Peyer's patch (tissue), 4 donors: ENCODE measurements around the gene SLC25A23. TPM values are rescaled to one million over a fixed set of nuclear protein-coding genes. Genes with fewer than 3 reads are reported as not detected.
A peak's percentile ranks its signal among the peaks of the same experiment; 100 is the strongest.

ENCODE experiments used
- DNase-seq, 3 donors: peaks; one replicate each; pipeline ENCODE4 v3.0.0-alpha.2; 2017 to 2019
- H3K27ac ChIP-seq, 4 donors: fragments of 200-600 bp; sonication (generic); one replicate each; pipeline ENCODE4 v1.5.1; 2016 to 2019
- H3K27me3 ChIP-seq, 2 donors: fragments of 200-600 bp; sonication (generic); one replicate each; pipeline ENCODE4 v1.5.1; 2019
- H3K36me3 ChIP-seq, 3 donors: fragments of 200-600 bp; sonication (generic); one replicate each; pipeline ENCODE4 v1.5.1; 2016 to 2019
- H3K4me1 ChIP-seq, 4 donors: fragments of 200-600 bp; sonication (generic); one replicate each; pipeline ENCODE4 v1.5.1; 2016 to 2019
- H3K4me3 ChIP-seq, 4 donors: fragments of 200-600 bp; sonication (generic); 1 replicate in 3 of 4; 2 replicates in 1 of 4; pipeline ENCODE4 v1.5.1; 2016 to 2019; ENCODE audit warnings: mild to moderate bottlenecking in 1 of 4
- H3K9me3 ChIP-seq, 4 donors: fragments of 200-600 bp; sonication (generic); one replicate each; pipeline ENCODE4 v1.5.1; 2016 to 2019; ENCODE audit warnings: mild to moderate bottlenecking in 1 of 4
- CTCF ChIP-seq, 6 experiments: fragments of 450-650 bp in 4 of 6; fragments of 200-600 bp in 2 of 6; sonication (generic) in 1 of 6; IDR thresholded peaks; one replicate each; pipeline ENCODE4 v1.5.1; 2017 to 2019; ENCODE audit warnings: antibody characterized with exemption in 6 of 6, mild to moderate bottlenecking in 3 of 6, moderate library complexity in 1 of 6
- POLR2A ChIP-seq, 2 donors: fragments of 450-650 bp; IDR thresholded peaks; one replicate each; pipeline ENCODE4 v1.5.1; 2017; ENCODE audit warnings: antibody characterized with exemption in 2 of 2, mild to moderate bottlenecking in 2 of 2, moderate library complexity in 2 of 2
- total RNA-seq, 4 donors: library from RNA; depleted of rRNA; stranded (reverse); fragments of >200 nt; gene quantifications; one replicate each; pipeline ENCODE4 v1.1.0, GENCODE V29; 2016

The SLC25A23 gene
- total RNA-seq, 4 donors from 2014 or later, result 69.3 to 209 (median 122) TPM

- DNase-seq, result no peak
- Histone ChIP-seq H3K27ac (no peak overlapping the region), H3K4me3 (no peak overlapping the region), H3K9me3 (no peaks in the 10 kb centered on the region), H3K4me1 (peaks cover 0 to 13% (median 0%) of the 10 kb centered on the region in 4 donors), H3K36me3 (peaks cover 0 to 52% (median 0%) of the 10 kb centered on the region in 3 donors), H3K27me3 (no peaks in the 10 kb centered on the region)
- TF ChIP-seq CTCF (IDR thresholded peaks at IDR 0.05) (no peak), POLR2A (IDR thresholded peaks at IDR 0.05) (no peak)
These were observed 45.6 kb downstream of the SLC25A23 start for GRCh38 chr19:6413721-6414643.

- peaks cover 0 to 45% (median 0%) of the 10 kb centered on the region in 3 donors for H3K36me3 ChIP-seq
These were observed 46.3 kb downstream of the SLC25A23 start for GRCh38 chr19:6413291-6413690.

GRCh38 chr19:6412447-6413091, 47.0 kb downstream of the SLC25A23 start:
- peaks cover 0 to 13% (median 0%) of the 10 kb centered on the region in 4 donors for H3K4me1 ChIP-seq
- no peak overlapping the region for H3K4me3 ChIP-seq
- no peaks in the 10 kb centered on the region for H3K27me3 ChIP-seq
- no peaks in the 10 kb centered on the region for H3K9me3 ChIP-seq
- TF ChIP-seq POLR2A (IDR thresholded peaks at IDR 0.05) (no peak), CTCF (IDR thresholded peaks at IDR 0.05) (peak in 5 of 6 experiments; percentile 6 to 76 (median 63))
- H3K36me3 ChIP-seq, result peaks cover 0 to 38% (median 0%) of the 10 kb centered on the region in 3 donors
- peak in 2 of 3 donors; percentile 79 to 80 for DNase-seq
- H3K27ac ChIP-seq, result peak overlapping the region in 1 of 4 donors; percentile 43

More at GRCh38 chr19:6413291-6413690, 46.3 kb downstream of the SLC25A23 start:
- Histone ChIP-seq H3K9me3 (no peaks in the 10 kb centered on the region), H3K4me1 (peaks cover 0 to 13% (median 0%) of the 10 kb centered on the region in 4 donors), H3K27ac (no peak overlapping the region), H3K27me3 (no peaks in the 10 kb centered on the region), H3K4me3 (no peak overlapping the region)
- no peak for DNase-seq
- no peak for TF ChIP-seq POLR2A (IDR thresholded peaks at IDR 0.05)
- TF ChIP-seq CTCF (IDR thresholded peaks at IDR 0.05), result no peak

- H3K27me3 ChIP-seq, result no peaks in the 10 kb centered on the region
- TF ChIP-seq CTCF (IDR thresholded peaks at IDR 0.05), result no peak
- no peak for TF ChIP-seq POLR2A (IDR thresholded peaks at IDR 0.05)
- H3K9me3 ChIP-seq, result no peaks in the 10 kb centered on the region
- no peak for DNase-seq
- H3K4me3 ChIP-seq, result no peak overlapping the region
- peak overlapping the region in 1 of 4 donors; percentile 43 for H3K27ac ChIP-seq
- H3K4me1 ChIP-seq, result peaks cover 0 to 13% (median 0%) of the 10 kb centered on the region in 4 donors
- peaks cover 0 to 32% (median 0%) of the 10 kb centered on the region in 3 donors for H3K36me3 ChIP-seq
These were observed 47.5 kb downstream of the SLC25A23 start for GRCh38 chr19:6412061-6412446.

GRCh38 chr19:6409346-6409745, 50.2 kb downstream of the SLC25A23 start:
- DNase-seq, result no peak
- no peak overlapping the region for H3K4me3 ChIP-seq
- H3K27me3 ChIP-seq, result no peaks in the 10 kb centered on the region
- peaks cover 0 to 15% (median 0%) of the 10 kb centered on the region in 4 donors for H3K4me1 ChIP-seq
- TF ChIP-seq CTCF (IDR thresholded peaks at IDR 0.05), result no peak
- TF ChIP-seq POLR2A (IDR thresholded peaks at IDR 0.05), result no peak
- H3K9me3 ChIP-seq, result no peaks in the 10 kb centered on the region
- H3K36me3 ChIP-seq, result peaks cover 0 to 5% (median 0%) of the 10 kb centered on the region in 3 donors
- H3K27ac ChIP-seq, result no peak overlapping the region
